Endothelial cell of umbilical vein (primary cell): ENCODE measurements around the gene SLC35D2.

Experiments used
- CTCF ChIP-seq, 2 donors: IDR thresholded peaks; 1 replicate in 1 of 2; 2 replicates in 1 of 2; pipeline ENCODE4 v1.5.1; 2011; ENCODE audit warnings: low read length in 2 of 2, mild to moderate bottlenecking in 2 of 2, moderate library complexity in 2 of 2, control low read depth in 1 of 2, inconsistent platforms in 1 of 2, low read depth in 1 of 2; ENCODE audit not compliant: insufficient read depth in 1 of 2; ENCODE audit errors: extremely low read depth in 1 of 2
- MYC ChIP-seq: IDR thresholded peaks from one replicate; pipeline ENCODE4 v1.6.1; 2011; ENCODE audit warnings: mild to moderate bottlenecking, low read depth, low read length
- POLR2AphosphoS5 ChIP-seq: IDR thresholded peaks from 2 replicates; pipeline ENCODE4 v1.6.1; 2012; ENCODE audit warnings: low read depth, mild to moderate bottlenecking, control low read depth, low read length, moderate library complexity; ENCODE audit not compliant: insufficient read depth

DNA sequence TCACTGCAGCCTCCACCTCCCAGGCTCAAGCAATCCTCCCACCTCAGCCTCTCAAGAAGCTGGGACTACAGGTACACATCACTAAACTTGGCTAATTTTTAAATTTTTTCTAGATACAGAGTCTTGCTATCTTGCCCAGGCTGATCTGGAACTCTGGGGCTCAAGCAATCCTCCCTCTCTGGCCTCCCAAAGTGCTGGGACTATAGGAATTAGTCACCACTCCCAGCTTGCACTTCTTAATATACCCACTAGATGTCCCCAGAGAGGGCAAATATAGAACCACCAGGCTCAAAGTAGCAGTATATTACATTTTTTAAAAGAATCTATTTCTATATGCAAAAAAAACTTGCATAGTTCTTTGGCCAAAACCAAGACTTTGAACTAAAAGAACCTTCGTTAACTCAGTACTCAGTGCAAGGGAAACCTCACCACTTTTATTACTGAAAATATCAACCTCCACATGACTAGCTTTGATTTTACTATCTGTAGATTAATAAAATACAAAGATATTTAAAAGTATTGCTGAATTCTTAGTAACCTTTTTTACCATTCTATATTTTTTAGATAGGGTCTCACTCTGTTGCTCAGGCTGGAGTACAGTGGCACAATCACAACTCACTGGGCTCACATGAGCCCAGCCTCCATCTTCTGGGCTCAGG, 55.7 kb downstream of the SLC35D2 start:
- TF ChIP-seq CTCF (IDR thresholded peaks at IDR 0.05; ENCODE audit: extremely low read depth in 1 of 2, insufficient read depth in 1 of 2, low read depth in 1 of 2, low read length in 2 of 2): peak; percentile 63 to 69
- TF ChIP-seq MYC: no peak
- no peak for TF ChIP-seq POLR2AphosphoS5
